Psoas muscle (tissue), 8 donors: ENCODE data around the gene METRN. TPM values are rescaled to one million over a fixed set of nuclear protein-coding genes. Genes with fewer than 3 reads are reported as not detected.

Experiments used
- ATAC-seq, 4 donors: fragments of 200-7000 bp; cut with Tn5 transposase; one replicate each; pipeline ENCODE4 v1.9.1; 2020; ENCODE audit warnings: moderate library complexity in 3 of 4, mild to moderate bottlenecking in 2 of 4
- DNase-seq, 2 donors: peaks; one replicate each; pipeline ENCODE4 v3.0.0-alpha.2; 2020
- H3K27ac ChIP-seq: fragments of 200-600 bp; one replicate; pipeline ENCODE4 v1.8.0; 2022
- H3K27me3 ChIP-seq, 3 donors: fragments of 200-600 bp in 1 of 3; one replicate each; pipeline versions ENCODE4 v1.6.1 to v1.8.0; 2013 to 2022; ENCODE audit warnings: low read length in 2 of 3, mild to moderate bottlenecking in 2 of 3, moderate library complexity in 1 of 3; ENCODE audit not compliant: insufficient read depth in 3 of 3
- H3K36me3 ChIP-seq, 2 donors: fragments of 200-600 bp in 1 of 2; one replicate each; pipeline versions ENCODE4 v1.6.1 to v1.8.0; 2013 to 2022; ENCODE audit warnings: low read depth in 1 of 2, mild to moderate bottlenecking in 1 of 2, moderate library complexity in 1 of 2; ENCODE audit not compliant: insufficient read depth in 1 of 2
- H3K4me1 ChIP-seq: fragments of 200-600 bp; one replicate; pipeline ENCODE4 v1.8.0; 2022
- H3K4me3 ChIP-seq: fragments of 200-600 bp; one replicate; pipeline ENCODE4 v1.8.0; 2022; ENCODE audit warnings: mild to moderate bottlenecking
- H3K9me3 ChIP-seq: fragments of 200-600 bp; one replicate; pipeline ENCODE4 v1.8.0; 2022
- WGBS, 3 donors: extraction: QIAGEN DNeasy Blood & Tissue Kit; methylation state at CpG; one replicate each; pipeline versions ENCODE4 v1.1.6 to v1.1.7; 2013; 5-methylcytosine and 5-hydroxymethylcytosine counted together
- intact Hi-C, 2 donors: fragments of 100-400 bp; cut with DNase I; formaldehyde crosslinking; loops; one replicate each; pipeline versions ENCODE4 v1.11.0 to v1.14.2; 2022
- polyA plus RNA-seq, 3 donors: library from polyadenylated mRNA; stranded (reverse); fragments of 200-250 nt; gene quantifications; one replicate each; pipeline ENCODE4 v1.2.3, GENCODE V29; 2013
- total RNA-seq, 4 donors: library from RNA; stranded (reverse); fragmentation: NEBNext Ultra II Directional in 2 of 4; extraction: Animal tissue kit (Norgen Biotek cat#: 25700) in 2 of 4; gene quantifications; one replicate each; pipeline versions ENCODE4 v1.2.1 to v1.2.4, GENCODE V29; 2021 to 2023
- TF ChIP-seq, protein P1 (sequence below): fragments of 200-600 bp; IDR thresholded peaks from one replicate; pipeline ENCODE4 v1.8.0; 2022; ENCODE audit warnings: antibody characterized with exemption
- donor health status: healthy with polysubstance abuse.
- donor health status: DM: no; HTN: no; CAD: no; lungs with moderate emphysema.
- donor health status: Bipolar disorder and iron deficiency.
- donor health status: healthy.
- donor health status: DM: yes; HTN: yes; CAD: no.
- donor health status: DM: no; HTN: no; CAD: no.
- donor health status: DM: no; HTN: no; CAD: no.
- donor health status: DM: yes; HTN: yes; CAD: no.

METRN gene
- total and polyA plus RNA-seq, 7 donors = 17.9 to 28.0 (median 22.8) TPM

DNA sequence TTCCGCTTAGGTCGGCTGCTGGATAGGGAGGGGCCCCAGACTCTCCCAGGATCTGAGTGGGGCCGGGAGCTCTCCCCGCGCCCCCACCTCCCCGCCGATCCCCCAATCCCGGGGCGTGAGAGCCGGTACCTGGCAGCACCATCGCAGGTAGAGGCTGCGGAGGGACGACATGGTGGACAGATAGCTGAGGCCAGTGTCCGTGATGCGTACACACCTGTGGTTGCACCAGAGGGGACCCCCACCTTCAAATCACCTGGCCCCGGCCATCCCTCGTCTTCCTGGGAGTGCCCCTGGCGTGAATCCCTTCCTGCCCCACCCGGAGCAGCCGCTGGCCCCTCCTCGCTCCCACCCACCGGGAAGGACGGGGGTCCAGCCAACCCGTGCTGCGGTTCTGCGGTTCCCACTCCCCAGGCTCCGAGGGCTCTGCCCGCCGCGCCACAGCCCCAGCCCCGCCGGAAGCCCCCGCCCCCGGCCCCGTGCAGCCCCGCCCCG, 20.0 kb upstream of the METRN start:
- WGBS, 3 donors = 2% methylated on average over 25 to 37 of the region's 37 CpGs
- Histone ChIP-seq H3K27ac (no peak overlapping the region), H3K27me3 (peaks cover 0 to 79% (median 29%) of the 10 kb centered on the region in 3 donors), H3K4me1 (peaks cover 12% of the 10 kb centered on the region), H3K9me3 (no peaks in the 10 kb centered on the region), H3K36me3 (no peaks in the 10 kb centered on the region), H3K4me3 (no peak overlapping the region)
- TF ChIP-seq, protein P1, sequence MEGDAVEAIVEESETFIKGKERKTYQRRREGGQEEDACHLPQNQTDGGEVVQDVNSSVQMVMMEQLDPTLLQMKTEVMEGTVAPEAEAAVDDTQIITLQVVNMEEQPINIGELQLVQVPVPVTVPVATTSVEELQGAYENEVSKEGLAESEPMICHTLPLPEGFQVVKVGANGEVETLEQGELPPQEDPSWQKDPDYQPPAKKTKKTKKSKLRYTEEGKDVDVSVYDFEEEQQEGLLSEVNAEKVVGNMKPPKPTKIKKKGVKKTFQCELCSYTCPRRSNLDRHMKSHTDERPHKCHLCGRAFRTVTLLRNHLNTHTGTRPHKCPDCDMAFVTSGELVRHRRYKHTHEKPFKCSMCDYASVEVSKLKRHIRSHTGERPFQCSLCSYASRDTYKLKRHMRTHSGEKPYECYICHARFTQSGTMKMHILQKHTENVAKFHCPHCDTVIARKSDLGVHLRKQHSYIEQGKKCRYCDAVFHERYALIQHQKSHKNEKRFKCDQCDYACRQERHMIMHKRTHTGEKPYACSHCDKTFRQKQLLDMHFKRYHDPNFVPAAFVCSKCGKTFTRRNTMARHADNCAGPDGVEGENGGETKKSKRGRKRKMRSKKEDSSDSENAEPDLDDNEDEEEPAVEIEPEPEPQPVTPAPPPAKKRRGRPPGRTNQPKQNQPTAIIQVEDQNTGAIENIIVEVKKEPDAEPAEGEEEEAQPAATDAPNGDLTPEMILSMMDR = no peak
- intact Hi-C loops = no loop called here
- DNase-seq = no peak
- ATAC-seq = no peak

DNA sequence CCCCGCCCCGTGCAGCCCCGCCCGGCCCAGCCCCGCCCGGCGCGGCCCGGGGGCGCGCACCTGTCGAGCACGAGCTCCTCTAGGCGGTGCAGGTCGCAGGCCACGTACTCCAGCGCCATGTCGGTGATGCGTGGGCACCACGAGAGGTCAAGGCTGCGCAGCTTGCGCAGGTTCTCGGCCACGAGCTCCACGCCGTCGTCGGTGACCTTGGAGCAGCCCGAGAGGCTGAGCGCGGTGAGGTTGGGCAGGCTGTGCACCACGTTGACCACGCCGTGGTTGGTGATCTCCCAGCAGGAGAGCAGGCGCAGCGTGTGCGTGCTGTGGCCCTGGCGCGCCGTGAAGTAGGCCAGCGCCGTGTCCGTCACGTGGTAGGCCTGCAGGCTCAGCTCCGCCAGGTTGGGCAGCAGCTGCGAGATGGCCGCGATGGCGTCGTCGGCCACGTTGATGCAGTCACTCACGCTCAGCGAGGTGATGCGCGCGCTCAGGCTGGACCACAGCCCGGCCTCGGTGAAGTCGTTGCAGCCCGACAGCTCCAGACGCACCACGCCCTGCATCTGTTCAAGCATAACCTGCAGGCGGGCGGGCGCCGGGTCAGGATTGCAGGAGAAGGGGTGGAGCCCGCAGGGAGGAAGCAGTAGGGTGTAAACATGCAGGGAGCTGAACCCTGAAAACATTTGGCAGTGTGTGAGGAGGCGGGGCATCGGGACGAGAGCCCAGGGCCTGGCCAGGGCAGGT, 19.4 kb upstream of the METRN start:
- H3K9me3 ChIP-seq = no peaks in the 10 kb centered on the region
- TF ChIP-seq, protein P1 = no peak
- H3K36me3 ChIP-seq = no peaks in the 10 kb centered on the region
- intact Hi-C loops = no loop called here
- ATAC-seq = peak; percentile 12 to 52 (median 30)
- H3K27me3 ChIP-seq = peaks cover 0 to 85% (median 33%) of the 10 kb centered on the region in 3 donors
- H3K4me1 ChIP-seq = peaks cover 10% of the 10 kb centered on the region
- DNase-seq = peak in 1 of 2 donors; percentile 42
- H3K27ac ChIP-seq = no peak overlapping the region
- WGBS, 3 donors = 2 to 3% (median 3%) methylated on average over 58 to 71 of the region's 71 CpGs
- peak overlapping the region; percentile 30 for H3K4me3 ChIP-seq

DNA sequence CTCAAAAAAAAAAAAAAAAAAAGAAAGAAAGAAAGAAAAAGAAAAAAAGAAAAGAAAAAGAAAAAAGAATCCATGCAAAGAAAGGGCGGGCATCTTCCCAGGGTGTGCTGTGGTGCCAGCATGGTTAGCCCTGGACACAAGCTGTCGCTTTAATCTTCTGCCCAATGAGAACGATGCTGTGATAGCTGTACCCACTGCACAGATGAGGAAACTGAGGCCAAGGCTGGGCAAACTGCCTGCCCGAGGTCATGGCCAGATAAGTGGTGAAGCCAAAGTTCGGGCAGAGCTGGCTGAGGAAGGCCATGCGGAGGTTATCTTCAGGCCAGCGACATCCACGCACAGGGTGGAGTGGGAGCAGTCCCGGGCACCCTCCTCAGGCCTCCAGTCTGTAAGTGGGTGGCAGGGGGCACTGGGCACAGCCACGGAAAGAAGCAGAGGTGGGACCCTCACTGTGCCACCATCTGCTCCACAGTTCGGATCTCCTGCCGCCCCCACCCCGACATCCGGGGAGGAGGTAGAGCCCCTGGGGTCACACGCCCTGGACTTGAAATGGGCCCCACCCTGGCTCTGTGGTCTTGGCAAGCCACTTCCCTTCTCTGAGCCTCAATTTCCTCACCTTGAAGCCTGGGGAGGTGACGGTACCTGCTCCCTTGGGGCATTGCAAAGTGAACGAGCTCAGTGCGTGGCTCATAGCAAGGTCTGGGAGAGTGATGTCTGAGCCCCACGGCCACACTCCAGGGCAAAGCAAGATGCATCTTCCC, 15.8 kb upstream of the METRN start:
- no peaks in the 10 kb centered on the region for H3K36me3 ChIP-seq
- DNase-seq = no peak
- no peaks in the 10 kb centered on the region for H3K9me3 ChIP-seq
- no peak overlapping the region for H3K4me3 ChIP-seq
- H3K27ac ChIP-seq = no peak overlapping the region
- TF ChIP-seq, protein P1 = no peak
- intact Hi-C loops = no loop called here
- 66 to 70% (median 69%) methylated on average over 19 of the region's 19 CpGs for WGBS, 3 donors
- H3K27me3 ChIP-seq = peaks cover 0 to 95% (median 48%) of the 10 kb centered on the region in 3 donors
- peaks cover 7% of the 10 kb centered on the region for H3K4me1 ChIP-seq
- ATAC-seq = no peak

DNA sequence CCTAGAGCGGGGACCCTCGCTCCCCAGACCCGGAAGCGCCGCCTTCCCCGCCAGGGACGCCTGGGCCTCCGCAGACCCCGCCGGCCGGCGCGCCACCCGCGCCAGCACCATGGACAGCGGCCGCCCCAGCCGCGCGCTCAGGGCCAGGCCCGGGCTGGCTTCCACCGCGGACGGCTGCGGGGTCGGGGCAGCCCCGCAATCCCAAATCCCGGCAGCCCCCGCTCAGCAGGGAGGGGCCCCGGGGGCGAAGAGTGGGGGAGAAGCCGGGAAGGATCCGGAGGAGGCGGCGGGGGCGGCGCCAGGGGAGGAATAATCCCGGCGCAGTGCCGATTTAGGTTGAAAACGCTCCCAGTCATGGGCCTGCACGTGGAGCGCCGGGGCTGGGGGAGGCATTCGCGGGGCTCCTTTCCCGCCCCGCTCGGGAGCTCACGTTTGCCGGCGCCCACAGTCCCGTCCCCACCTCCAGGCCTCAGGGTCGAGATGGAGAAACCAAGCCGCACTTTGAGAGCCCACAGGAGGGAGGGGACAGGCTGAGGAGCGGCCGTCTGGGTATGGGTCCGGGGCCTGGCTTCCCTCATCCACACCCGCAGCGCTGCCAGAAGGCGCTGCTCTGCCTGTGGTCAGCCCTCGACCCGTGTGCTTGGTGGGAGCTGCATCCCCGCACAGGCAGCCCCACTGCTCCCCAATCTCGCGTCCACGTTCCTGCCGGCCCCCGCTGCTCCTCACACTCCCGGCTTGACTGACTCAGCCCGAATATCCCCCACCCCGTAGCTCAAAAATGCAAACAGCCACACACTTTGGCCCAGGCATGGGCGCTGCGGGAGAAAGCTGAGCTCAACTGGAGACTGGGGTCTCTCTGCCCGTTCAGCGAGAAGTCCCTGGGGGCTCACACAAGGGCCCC, 14.0 kb upstream of the METRN start:
- Histone ChIP-seq H3K4me3 (no peak overlapping the region), H3K4me1 (peaks cover under 1% of the 10 kb centered on the region), H3K27ac (no peak overlapping the region), H3K9me3 (no peaks in the 10 kb centered on the region), H3K27me3 (peaks cover 0 to 95% (median 44%) of the 10 kb centered on the region in 3 donors), H3K36me3 (no peaks in the 10 kb centered on the region)
- DNase-seq = no peak
- intact Hi-C loops = no loop called here
- WGBS, 3 donors = 4 to 9% (median 5%) methylated on average over 40 to 76 of the region's 76 CpGs
- peak; percentile 65 to 78 (median 72) for ATAC-seq
- TF ChIP-seq, protein P1 = no peak
